SK-N-MC (cell line): ENCODE results near the gene CPVL.

Experiments
- EZH2 ChIP-seq: fragments of 200-600 bp; sonication (generic); IDR thresholded peaks from one replicate; pipeline ENCODE4 v1.6.1; 2017; ENCODE audit warnings: antibody characterized with exemption
- FOXP2 ChIP-seq: optimal IDR thresholded peaks from 2 replicates; pipeline ENCODE3; 2011; ENCODE audit warnings: mild to moderate bottlenecking, moderate library complexity; ENCODE audit not compliant: insufficient read depth; ENCODE audit errors: extremely low read length, control extremely low read depth
- POLR2AphosphoS5 ChIP-seq: IDR thresholded peaks from 2 replicates; pipeline ENCODE4 v1.6.1; 2012; ENCODE audit warnings: mild to moderate bottlenecking, low read depth, low read length, borderline replicate concordance

DNA sequence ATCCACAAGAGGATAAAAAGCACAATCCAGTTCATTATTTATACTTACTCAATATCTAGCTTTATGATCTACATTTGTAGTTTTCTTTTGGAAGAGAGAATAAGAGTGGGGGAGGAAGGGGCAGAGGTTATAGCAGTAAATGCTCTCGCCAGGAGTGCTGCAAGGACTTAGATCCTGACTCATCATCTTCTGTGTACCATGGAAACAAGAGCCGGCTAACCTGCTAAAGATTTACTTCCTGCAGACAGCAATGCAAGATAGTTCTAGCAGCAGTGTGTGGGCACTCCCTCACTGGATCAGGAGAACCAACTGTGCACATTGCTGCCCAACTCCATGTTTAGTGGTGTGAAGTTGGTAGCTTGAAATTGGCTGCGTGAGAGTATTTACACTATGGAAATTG is 140.5 kb downstream of the CPVL start:
- no peak for TF ChIP-seq POLR2AphosphoS5
- no peak for TF ChIP-seq EZH2
- TF ChIP-seq FOXP2: no peak
